Parathyroid adenoma (tissue), 2 donors: ENCODE data around the gene MFF.

ENCODE experiments used
- H2AFZ ChIP-seq: fragments of 300-600 bp; sonication (generic); one replicate; pipeline ENCODE4 v1.7.0; 2017; ENCODE audit warnings: antibody characterized with exemption, mild to moderate bottlenecking
- H3K27ac ChIP-seq: fragments of 300-600 bp; sonication (generic); one replicate; pipeline ENCODE4 v1.7.0; 2017
- H3K27me3 ChIP-seq: fragments of 300-600 bp; sonication (generic); one replicate; pipeline ENCODE4 v1.7.0; 2017; ENCODE audit warnings: low read length; ENCODE audit not compliant: control insufficient read depth, insufficient read depth
- H3K36me3 ChIP-seq: fragments of 300-600 bp; sonication (generic); one replicate; pipeline ENCODE4 v1.7.0; 2017; ENCODE audit warnings: low read length; ENCODE audit not compliant: control insufficient read depth, insufficient read depth
- H3K4me1 ChIP-seq: fragments of 300-600 bp; sonication (generic); one replicate; pipeline ENCODE4 v1.7.0; 2017; ENCODE audit warnings: control low read depth
- H3K4me2 ChIP-seq: fragments of 300-600 bp; sonication (generic); one replicate; pipeline ENCODE4 v1.7.0; 2017; ENCODE audit warnings: low read length
- H3K4me3 ChIP-seq: fragments of 300-600 bp; sonication (generic); one replicate; pipeline ENCODE4 v1.7.0; 2017; ENCODE audit warnings: low read depth, low read length
- H3K79me2 ChIP-seq: fragments of 300-600 bp; sonication (generic); one replicate; pipeline ENCODE4 v1.7.0; 2017; ENCODE audit warnings: control low read depth
- H3K9ac ChIP-seq: fragments of 300-600 bp; sonication (generic); one replicate; pipeline ENCODE4 v1.7.0; 2017; ENCODE audit warnings: mild to moderate bottlenecking
- H3K9me3 ChIP-seq: fragments of 300-600 bp; sonication (generic); one replicate; pipeline ENCODE4 v1.7.0; 2017; ENCODE audit warnings: low read length; ENCODE audit not compliant: control insufficient read depth
- TF ChIP-seq, protein P1 (sequence below): fragments of 300-600 bp; sonication (generic); IDR thresholded peaks from one replicate; pipeline ENCODE4 v1.7.0; 2017; ENCODE audit warnings: antibody characterized with exemption, mild to moderate bottlenecking
- donor health status: primary hyperparathyroidism.

MFF gene

DNA sequence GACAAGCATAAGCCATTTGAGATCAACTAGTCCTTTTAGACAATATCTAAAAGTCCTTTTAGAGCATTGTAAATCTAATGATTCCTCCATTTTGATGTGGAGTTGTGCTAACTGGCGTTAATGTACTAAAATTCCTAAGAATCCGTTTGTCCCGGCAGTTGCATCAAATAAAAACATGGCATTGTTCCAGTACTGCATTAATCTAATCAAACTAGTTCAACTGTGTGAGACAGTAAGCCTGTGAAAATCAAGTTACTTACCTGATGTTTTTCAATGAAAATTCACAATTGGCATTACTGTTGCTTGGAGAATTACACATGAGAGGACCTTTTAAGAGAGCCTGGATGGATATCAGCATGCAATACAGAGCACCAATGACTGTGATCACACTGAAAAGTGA lies 40.8 kb downstream of the MFF start:
- TF ChIP-seq, protein P1, sequence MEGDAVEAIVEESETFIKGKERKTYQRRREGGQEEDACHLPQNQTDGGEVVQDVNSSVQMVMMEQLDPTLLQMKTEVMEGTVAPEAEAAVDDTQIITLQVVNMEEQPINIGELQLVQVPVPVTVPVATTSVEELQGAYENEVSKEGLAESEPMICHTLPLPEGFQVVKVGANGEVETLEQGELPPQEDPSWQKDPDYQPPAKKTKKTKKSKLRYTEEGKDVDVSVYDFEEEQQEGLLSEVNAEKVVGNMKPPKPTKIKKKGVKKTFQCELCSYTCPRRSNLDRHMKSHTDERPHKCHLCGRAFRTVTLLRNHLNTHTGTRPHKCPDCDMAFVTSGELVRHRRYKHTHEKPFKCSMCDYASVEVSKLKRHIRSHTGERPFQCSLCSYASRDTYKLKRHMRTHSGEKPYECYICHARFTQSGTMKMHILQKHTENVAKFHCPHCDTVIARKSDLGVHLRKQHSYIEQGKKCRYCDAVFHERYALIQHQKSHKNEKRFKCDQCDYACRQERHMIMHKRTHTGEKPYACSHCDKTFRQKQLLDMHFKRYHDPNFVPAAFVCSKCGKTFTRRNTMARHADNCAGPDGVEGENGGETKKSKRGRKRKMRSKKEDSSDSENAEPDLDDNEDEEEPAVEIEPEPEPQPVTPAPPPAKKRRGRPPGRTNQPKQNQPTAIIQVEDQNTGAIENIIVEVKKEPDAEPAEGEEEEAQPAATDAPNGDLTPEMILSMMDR, result no peak
- H3K4me3 ChIP-seq, result no peak overlapping the region
- H3K27ac ChIP-seq, result no peak overlapping the region
- H3K79me2 ChIP-seq, result no peaks in the 10 kb centered on the region
- no peak overlapping the region for H3K4me2 ChIP-seq
- H3K9me3 ChIP-seq, result no peaks in the 10 kb centered on the region
- H3K9ac ChIP-seq, result no peak overlapping the region
- H3K27me3 ChIP-seq, result no peaks in the 10 kb centered on the region
- no peaks in the 10 kb centered on the region for H3K36me3 ChIP-seq
- H3K4me1 ChIP-seq, result no peaks in the 10 kb centered on the region
- H2AFZ ChIP-seq, result no peak overlapping the region

DNA sequence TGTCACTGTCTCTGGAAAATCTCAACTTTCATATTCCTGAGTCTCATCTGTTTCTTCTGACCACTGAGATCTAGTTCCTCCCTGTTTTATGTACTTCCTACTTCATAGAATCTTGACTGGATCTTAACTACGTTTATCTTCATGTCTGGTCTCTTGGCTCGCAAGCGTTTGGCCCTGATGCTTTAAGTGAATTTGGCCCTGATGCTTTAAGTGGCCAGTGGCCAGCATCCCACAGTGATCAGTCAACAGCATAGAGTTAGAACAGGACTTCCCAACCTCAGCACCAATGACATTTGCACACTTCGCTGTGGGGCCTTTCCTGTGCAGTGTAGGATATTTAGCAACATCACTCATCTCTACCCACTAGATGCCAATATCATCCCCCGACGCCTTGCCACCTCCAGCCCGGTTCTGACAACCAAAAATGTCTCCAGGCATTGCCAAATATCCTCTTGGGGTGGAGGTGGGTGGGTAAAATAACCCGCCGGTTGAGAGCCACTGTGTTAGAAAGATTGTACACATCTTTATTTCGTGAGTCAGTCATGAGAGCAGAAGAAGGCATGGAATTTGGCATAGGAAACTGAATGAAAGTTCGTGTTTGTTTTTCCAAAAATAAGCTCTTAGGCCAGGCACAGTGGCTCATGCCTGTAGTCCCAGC lies 41.8 kb downstream of the MFF start:
- no peak overlapping the region for H3K9ac ChIP-seq
- no peak overlapping the region for H3K4me2 ChIP-seq

DNA sequence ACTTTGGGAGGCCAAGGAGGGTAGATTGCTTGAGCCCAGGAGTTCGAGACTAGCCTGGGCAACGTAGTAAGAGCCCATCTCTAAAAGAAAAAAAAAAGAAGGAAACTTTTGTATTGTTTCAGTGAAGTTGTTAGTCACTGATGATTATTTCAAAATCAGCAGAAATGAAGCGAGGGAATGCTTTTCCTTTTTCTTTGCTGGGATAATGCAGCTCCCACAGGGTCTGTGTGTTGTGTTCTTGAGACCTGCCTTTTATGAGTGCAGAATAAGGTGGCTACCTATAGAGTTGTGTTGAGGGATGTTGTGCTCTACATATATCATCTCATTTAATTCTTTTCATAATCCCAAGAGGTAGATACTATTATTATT lies 42.4 kb downstream of the MFF start:
- no peak overlapping the region for H3K4me3 ChIP-seq
- no peaks in the 10 kb centered on the region for H3K79me2 ChIP-seq
- H3K9ac ChIP-seq, result no peak overlapping the region
- H3K36me3 ChIP-seq, result no peaks in the 10 kb centered on the region
- TF ChIP-seq, protein P1, result no peak
- no peaks in the 10 kb centered on the region for H3K27me3 ChIP-seq
- H2AFZ ChIP-seq, result no peak overlapping the region
- H3K27ac ChIP-seq, result no peak overlapping the region
- no peak overlapping the region for H3K4me2 ChIP-seq
- H3K9me3 ChIP-seq, result no peaks in the 10 kb centered on the region
- H3K4me1 ChIP-seq, result no peaks in the 10 kb centered on the region

More for the DNA sequence above, 41.8 kb downstream of the MFF start:
- H2AFZ ChIP-seq, result no peak overlapping the region
- no peak overlapping the region for H3K27ac ChIP-seq
- H3K36me3 ChIP-seq, result no peaks in the 10 kb centered on the region
- no peaks in the 10 kb centered on the region for H3K9me3 ChIP-seq
- H3K27me3 ChIP-seq, result no peaks in the 10 kb centered on the region
- no peaks in the 10 kb centered on the region for H3K79me2 ChIP-seq
- TF ChIP-seq, protein P1, result no peak
- no peak overlapping the region for H3K4me3 ChIP-seq
- H3K4me1 ChIP-seq, result no peaks in the 10 kb centered on the region

DNA sequence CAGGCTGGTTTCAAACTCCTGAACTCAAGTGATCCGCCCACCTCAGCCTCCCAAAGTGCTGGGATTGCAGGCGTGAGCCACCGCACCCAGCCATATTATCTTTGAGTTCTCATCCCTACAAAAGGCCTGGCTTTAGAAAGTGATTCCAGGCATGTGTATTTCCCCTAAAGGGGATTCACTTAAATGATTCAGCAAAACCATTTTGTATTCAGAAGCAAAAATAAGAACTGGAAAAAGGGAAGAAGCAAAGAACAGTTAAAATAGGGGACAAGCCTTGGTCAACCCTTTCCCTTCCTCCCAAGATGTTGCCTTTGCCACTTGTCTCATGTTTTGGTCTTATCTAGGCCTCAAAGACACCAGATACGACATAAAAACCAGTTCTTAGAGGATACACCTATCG lies 43.5 kb downstream of the MFF start:
- Histone ChIP-seq H3K27ac (no peak overlapping the region), H3K4me1 (no peaks in the 10 kb centered on the region), H2AFZ (no peak overlapping the region)

More for the DNA sequence above, 43.5 kb downstream of the MFF start:
- TF ChIP-seq, protein P1, result no peak
- Histone ChIP-seq H3K4me2 (no peak overlapping the region), H3K9me3 (no peaks in the 10 kb centered on the region), H3K36me3 (no peaks in the 10 kb centered on the region), H3K27me3 (no peaks in the 10 kb centered on the region), H3K9ac (no peak overlapping the region), H3K4me3 (no peak overlapping the region), H3K79me2 (no peaks in the 10 kb centered on the region)
